CD4-positive, alpha-beta T cell treated with Interleukin-12 subunit alpha and Interleukin-12 subunit beta, for 1 hour (primary cell): ENCODE data around the gene UBE2N.

Experiments used
- DNase-seq: peaks from one replicate; pipeline ENCODE4 v3.0.0-alpha.2; 2020

The UBE2N gene

DNA sequence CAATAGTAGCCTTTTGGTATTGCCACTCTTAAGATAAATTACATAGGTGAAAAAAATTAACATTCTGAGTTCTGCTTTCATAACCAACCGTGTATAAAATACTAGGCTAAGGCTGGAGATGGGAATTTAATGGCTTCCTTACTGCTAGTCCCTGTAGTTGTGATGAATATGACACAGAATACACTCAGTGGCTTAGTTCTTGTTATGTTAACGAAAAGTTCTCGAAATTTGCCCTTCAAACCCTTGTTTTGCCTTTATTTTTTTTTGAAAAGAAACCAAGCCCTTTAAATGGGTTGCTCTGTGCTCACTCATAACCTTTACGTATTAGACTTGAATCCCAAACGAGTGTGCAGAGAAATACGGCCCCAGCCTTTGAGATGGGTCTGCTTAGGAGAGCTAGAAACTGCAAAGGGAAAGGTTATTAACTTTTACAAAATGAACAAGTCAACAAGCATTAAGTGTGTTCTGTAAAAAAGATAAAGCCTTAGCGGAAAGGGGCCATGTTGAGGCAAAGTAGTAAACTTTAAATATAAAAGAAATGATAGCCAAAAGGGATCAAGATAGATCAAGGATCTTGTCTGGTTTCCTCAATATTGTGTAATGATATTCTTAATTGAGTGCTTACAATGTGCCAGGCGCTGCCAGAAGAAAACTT lies 62.3 kb downstream of the UBE2N start:
- no peak for DNase-seq

- DNase-seq = no peak
Observed at GRCh38 chr12:93378998-93379325, 62.8 kb downstream of the UBE2N start.

- peak; percentile 60 for DNase-seq
Observed at GRCh38 chr12:93378196-93378997, 63.4 kb downstream of the UBE2N start.

DNA sequence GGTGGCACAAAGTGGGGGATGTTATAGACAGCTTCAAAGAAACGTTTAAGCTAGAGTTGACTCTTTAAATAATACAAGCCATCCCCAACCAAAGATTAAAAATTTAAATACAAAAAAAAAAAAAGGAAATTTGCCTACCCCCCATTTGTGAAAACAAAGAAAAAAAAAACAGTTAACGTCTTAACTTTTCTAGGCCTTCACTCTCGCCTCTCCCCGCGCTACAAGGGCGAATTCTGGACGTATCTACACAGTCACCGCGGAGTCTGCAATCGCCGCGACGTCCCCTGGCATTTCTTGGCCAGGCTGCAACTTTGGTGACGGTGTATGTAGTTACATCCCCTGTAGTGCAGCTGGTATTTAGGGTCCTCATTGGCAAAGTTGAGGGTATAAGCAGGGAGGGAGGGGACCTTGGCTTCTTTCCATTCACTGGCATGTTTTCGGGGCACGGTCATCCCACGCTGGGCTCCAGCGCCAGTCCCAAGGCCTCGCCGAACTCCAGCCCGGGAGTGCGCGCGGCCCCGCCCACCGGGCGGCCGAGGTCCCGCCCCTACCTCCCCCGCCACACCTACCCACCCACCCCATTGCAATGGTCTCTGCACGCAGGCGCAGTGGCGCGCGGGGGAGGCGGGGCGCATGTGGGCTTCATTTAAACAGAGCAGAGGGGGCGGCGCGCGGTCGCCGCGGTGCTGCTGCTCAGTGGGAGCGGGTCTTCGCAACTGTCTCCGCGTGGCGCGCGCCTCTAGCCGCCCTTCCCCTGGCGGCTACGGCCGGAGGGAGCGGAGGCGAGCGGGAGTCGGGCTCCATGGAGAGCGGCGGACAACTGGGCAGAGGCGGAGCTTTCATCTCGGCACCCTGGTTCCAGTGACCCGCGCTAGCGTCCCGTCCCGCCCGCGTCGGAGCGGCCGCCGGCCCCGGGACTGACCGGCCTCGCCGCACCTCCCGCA lies 64.2 kb downstream of the UBE2N start, which contains the start of gene NUDT4:
TSS of gene NUDT4 (plus strand) at position 674 of the 944 bp plus-strand sequence. CDS start 398 bp downstream, outside the sequence.
- DNase-seq = peak; percentile 96

DNA sequence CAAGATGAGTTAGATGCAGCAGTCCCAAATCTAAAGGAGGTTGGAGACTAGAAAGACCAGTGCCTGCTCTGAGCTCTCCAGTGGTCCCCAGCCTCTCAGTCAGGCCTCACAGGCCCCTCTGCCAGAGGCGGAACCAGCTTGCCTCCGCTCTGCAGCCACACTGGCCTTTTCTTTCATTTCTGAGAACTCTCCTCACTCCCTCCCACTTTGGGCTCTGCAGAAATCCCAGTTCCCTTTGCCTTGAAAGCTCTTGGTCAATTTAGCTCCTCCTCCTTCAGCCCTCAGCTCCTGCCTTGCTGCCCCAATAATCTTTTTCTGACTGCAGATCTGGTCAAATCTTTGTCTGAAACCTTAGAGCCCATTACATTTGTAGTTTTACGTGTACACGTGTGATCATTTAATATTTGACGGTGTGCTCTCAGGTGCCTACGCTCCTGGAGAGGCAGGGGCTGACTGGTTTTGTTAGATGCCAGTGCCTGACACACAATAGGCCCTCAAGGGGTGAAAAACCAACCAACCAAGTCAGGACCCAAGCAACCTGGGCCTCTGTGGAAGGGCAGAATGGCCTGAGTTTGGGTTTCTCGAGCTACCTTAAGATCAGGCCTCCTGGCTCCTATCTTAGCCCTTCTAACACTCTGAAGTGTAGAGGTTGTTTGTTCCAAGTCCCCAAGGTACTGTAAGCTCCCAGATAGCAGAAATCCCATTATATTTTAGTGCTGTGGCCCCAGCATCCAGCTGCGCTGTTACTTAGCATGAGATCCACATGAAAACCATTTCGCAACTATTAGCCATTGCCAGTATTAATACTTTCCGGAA lies 65.1 kb downstream of the UBE2N start:
- DNase-seq = no peak

- DNase-seq = no peak
Observed at GRCh38 chr12:93375906-93376305, 65.8 kb downstream of the UBE2N start.

- DNase-seq = no peak
Observed at GRCh38 chr12:93373961-93374656, 67.6 kb downstream of the UBE2N start.

DNA sequence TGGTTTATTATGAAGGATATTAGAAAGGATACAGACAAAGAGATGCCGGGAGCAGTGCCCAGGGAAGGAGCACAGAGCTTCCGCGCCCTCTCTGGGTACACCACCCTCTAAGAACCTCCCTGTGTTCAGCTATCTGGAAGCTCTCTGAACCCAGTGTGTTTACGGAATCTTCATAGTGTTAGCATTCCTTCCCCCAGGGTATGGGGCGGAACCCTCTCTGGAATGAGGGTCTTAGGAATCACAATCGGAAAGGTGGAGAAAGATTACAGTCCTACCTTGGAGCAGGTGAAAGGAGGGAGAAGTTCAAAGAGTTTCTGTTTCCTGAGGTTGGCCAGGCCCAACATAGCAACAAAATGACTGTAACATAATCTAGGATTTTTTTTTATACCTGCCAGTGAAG lies 70.8 kb downstream of the UBE2N start:
- DNase-seq = no peak

DNA sequence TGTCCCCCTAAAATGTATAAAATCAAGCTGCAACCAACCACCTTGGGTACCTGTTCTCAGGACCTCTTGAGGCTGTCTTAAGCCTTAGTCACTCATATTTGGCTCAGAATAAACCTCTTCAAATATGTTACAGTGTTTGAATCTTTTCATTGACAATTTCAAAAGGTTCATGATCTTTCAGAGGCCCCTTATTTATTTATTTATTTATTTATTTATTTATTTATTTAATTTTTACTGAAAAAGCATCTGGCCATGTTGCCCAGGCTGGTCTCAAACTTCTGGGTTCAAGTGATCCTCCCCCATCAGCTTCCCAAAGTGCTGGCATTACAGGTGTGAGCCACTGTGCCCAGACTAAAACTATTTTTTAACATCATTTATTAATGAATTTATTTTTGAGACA lies 72.2 kb downstream of the UBE2N start:
- no peak for DNase-seq

- no peak for DNase-seq
Observed at GRCh38 chr12:93368766-93369165, 73.0 kb downstream of the UBE2N start.

DNA sequence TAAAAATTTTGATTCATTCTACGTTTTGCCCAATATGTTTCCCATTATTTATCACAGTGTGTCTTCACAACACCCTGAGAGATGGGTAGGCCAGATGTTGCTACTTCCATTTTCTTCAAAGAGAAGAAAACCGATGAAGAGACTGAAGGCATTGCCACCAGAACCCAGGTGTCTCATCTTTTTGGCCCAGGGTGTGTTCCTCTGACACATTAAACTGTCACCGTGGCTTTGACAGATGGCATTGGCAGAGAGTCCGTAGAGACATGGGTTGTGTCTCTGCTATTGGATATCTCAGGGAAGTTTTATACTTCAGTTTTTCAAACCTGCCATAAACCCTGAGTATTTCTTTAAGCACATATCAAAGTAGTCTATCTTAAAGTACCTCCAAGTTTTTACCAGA lies 75.3 kb downstream of the UBE2N start:
- no peak for DNase-seq

- DNase-seq = no peak
Observed at GRCh38 chr12:93365616-93366405, 75.9 kb downstream of the UBE2N start.

DNA sequence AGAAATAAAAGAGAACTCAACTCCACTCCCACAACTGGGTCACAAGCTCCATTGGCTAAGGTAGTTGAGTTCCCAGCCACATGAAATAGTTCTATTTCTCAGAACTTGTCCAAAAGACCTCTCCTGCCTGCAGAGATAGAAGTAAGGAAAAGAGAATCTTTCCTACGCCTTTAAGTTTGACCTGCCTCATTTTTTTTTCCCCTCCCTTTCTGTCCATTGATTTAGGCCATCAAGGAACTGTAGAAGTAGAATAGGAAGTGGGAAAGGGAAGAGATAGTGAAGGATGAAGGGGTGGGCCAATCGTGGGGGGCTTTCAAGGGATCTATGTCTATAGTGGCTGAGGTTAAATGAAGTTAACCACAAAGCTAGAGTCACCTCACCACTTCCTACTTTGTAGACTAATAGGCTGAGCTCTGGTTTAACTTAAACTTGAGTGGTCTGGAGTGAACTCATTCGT lies 77.9 kb downstream of the UBE2N start:
- peak; percentile 16 for DNase-seq

GRCh38 chr12:93361151-93361919 lies 80.4 kb downstream of the UBE2N start:
- no peak for DNase-seq

DNA sequence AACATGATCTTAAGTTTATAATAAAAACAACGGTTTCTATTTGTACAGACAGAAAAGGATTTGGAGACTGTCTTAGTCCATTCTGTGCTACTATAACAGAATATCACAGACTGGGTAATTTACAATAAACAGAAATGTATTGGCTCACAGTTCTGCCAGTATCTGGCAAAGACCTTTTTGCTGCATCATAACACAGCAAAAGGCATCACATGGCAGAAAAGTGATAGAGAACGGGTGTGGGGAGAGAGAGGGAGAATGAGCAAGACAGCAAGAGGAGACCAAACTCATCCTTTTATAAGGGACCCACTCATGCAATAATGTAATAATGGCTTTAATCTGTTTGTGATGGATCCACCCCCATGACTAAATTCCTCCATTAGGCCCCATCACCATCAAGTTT lies 81.1 kb downstream of the UBE2N start:
- DNase-seq = no peak

- no peak for DNase-seq
Observed at GRCh38 chr12:93358821-93359220, 82.9 kb downstream of the UBE2N start.

DNA sequence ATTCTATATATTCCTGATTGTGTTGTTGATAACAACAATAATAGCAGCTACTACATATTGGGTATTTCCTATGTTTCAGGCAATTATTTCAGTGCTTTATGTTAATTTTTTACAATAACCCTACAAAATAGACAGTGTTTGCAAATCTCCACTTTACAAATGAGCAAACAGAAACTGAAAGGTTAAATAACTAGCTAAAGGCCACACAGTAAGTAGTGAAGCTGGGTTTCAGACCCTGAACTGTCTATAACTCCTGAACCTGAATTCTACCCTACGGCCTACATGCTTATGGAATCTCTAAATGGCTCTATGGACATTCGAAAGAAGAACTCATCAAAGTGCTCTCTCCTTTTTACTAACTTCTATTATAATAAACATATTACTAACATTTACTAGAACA lies 83.7 kb downstream of the UBE2N start:
- no peak for DNase-seq

DNA sequence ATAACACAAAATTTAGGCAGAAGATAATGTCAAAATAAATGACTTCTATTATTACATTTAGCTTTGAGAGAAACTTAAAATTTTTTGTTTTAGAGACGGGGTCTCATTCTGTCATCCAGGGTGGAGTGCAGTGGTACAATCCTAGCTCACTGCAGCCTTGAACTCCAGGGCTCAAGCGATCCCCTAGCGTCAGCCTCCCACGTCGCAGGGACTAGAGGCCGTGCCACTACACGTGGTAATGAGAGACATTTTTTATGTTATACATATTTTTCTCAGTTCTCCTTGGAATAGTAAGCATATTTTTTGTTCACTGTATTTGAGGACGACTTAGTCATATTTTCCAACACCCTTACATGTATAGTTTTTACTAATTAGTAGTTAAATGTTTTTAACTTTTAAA lies 85.5 kb downstream of the UBE2N start:
- no peak for DNase-seq
